ENCODE measurements around the gene PREPL. TPM values are rescaled to one million over a fixed set of nuclear protein-coding genes. Genes with fewer than 3 reads are reported as not detected.
"Not testable (repeated sequence)": the region's sequence is repeated elsewhere in the genome, so short reads cannot be mapped to it uniquely, and the experiment has no call there.

The PREPL gene
- 31.3 and 78.4 TPM in 2 replicates for total RNA-seq (ENCODE audit: low replicate concordance)

DNA sequence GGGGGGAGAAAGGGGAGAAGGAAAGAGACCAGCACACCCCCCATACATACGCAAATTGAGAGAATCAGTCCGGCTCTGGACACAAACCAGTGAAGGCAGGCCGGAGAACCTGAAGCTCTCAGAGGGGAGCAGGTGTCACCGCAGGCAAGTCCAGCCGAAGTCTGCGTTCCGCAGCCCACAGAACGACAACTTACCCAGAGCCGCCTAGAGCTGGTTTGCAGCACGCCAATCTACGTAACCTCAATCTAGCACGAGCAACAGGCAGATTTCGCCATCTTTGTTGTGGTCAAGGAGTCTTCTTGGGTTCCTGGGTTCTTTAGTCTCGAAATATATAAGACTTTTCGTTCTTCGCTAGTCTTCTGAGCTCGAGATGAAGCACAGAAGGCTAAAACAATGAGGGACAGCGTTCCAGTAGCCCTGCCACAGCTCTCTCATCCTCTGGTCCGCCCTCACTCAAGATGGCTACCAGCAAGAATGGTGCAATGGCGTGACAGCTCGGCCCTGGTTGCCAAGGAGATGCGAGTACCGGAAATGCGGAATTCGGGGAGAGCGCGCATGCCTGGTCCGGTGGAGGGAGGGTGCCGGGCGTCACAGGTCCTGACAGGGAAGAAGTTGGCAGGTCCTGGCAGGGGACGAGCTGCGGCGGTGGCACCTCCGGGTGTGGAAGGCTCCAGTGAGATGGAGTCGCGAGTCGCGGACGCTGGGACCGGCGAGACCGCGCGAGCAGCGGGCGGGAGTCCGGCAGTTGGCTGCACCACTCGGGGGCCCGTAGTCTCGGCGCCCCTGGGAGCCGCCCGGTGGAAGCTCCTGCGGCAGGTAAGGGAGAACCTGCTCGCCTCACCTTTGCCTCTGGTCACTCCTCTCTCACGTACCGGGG lies at the start of gene PREPL, which contains the start of gene CAMKMT:
PREPL (minus strand) TSS at position 165 of the 877 bp plus-strand sequence. CDS start 15,152 bp downstream, outside the sequence.
CAMKMT (plus strand) TSS at position 618 of the 877 bp plus-strand sequence.
- H3K4me3 ChIP-seq (ENCODE audit: low read depth, low read length): peak within 1 kb of the TSS; percentile 79
- no peak for TF ChIP-seq CTCF (IDR thresholded peaks at IDR 0.05; ENCODE audit: insufficient read depth, low read length)
- DNase-seq (ENCODE audit: low read depth): peak; percentile 99

DNA sequence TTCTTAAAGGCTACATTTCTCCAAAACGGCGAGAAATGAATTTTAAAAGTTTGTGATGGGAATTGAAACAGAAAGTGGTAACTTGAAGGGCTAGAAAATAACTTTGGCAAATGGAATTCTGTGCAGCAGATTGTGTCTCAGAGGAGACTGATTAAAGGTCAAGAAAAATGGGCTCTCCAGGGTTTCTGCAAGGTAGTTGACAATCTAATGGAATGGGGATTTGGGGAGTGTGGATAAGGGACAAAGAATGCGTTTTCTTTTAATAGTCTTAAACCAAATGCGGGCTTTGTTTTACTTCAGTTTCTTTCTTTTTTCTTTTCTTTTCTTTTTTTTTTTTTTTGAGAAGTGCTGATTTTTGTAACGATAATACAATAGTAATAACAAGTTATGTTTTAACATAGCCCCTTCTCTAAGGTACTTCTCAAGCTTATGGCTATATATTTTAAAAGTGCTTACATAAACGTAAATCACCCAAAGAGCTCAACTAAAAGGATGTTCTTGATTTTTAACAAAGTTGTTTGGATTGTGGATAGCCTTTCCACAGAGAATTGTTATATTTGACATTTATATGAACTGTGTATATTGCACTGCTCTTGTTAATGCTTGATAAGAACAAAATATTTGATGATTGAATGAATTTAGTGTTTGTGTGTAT lies 37.1 kb upstream of the PREPL start:
- DNase-seq (ENCODE audit: low read depth): no peak
- H3K4me3 ChIP-seq (ENCODE audit: low read depth, low read length): peak overlapping the region; percentile 46

GRCh38 chr2:44397447-44398175 lies 36.3 kb upstream of the PREPL start:
- peak overlapping the region; percentile 46 for H3K4me3 ChIP-seq (ENCODE audit: low read depth, low read length)
- no peak for TF ChIP-seq CTCF (IDR thresholded peaks at IDR 0.05; ENCODE audit: insufficient read depth, low read length)
- no peak for DNase-seq (ENCODE audit: low read depth)

More for the DNA sequence above, 37.1 kb upstream of the PREPL start:
- no peak for TF ChIP-seq CTCF (IDR thresholded peaks at IDR 0.05; ENCODE audit: insufficient read depth, low read length)

- H3K4me3 ChIP-seq (ENCODE audit: low read depth, low read length): no peak overlapping the region
- peak; percentile 63 for DNase-seq (ENCODE audit: low read depth)
- peak; percentile 64 for TF ChIP-seq CTCF (IDR thresholded peaks at IDR 0.05; ENCODE audit: insufficient read depth, low read length)
Observed at GRCh38 chr2:44392338-44392943, 31.1 kb upstream of the PREPL start.

DNA sequence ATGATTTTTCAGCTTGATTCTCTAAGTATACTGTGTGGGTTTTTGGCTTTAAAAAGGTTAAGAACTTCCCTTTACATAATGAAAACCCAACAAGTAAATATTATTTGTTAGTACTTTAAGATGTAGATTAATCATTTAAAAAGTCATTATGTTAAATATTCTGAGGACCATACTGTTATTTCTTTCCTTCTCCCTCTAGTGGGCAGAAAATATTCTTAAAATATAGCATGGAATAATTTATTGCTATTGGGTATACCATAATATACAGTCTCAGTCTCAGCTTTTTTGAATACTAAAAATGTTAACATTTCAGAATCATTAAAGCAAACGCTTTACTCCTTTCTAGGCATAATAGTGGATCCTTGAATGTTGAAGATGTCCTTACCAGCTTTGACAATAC lies 28.6 kb upstream of the PREPL start:
- peak; percentile 4 for DNase-seq (ENCODE audit: low read depth)
- no peak overlapping the region for H3K4me3 ChIP-seq (ENCODE audit: low read depth, low read length)
- peak; percentile 44 for TF ChIP-seq CTCF (IDR thresholded peaks at IDR 0.05; ENCODE audit: insufficient read depth, low read length)

- no peak overlapping the region for H3K4me3 ChIP-seq (ENCODE audit: low read depth, low read length)
- no peak for DNase-seq (ENCODE audit: low read depth)
- no peak for TF ChIP-seq CTCF (IDR thresholded peaks at IDR 0.05; ENCODE audit: insufficient read depth, low read length)
Observed at GRCh38 chr2:44388877-44389276, 27.6 kb upstream of the PREPL start.

DNA sequence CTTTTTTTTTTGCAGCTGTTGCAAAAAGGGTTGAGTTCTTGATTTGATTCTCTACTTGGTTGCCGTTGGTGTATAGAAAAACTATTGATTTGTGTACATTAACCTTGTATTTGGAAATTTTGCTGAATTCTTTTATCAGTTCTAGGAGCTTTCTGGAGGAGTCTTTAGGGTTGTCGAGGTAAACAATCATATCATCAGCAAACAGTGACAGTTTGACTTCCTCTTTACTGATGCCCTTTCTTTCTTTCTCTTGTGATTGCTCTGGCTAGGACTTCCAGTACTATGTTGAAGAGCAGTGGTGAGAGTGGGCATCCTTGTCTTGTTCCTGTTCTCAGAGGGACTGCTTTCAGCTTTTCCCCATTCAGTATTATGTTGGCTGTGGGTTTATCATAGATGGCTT lies 23.9 kb upstream of the PREPL start:
- H3K4me3 ChIP-seq (ENCODE audit: low read depth, low read length); DNase-seq (ENCODE audit: low read depth): not testable (repeated sequence)

All from fibroblast of the aortic adventitia (primary cell).